Erythroblast (primary cell): Measurements from ENCODE around the gene PCDH15.

ENCODE experiments used
- GATA1 ChIP-seq: IDR thresholded peaks from 2 replicates; pipeline ENCODE4 v1.6.1; 2011; ENCODE audit warnings: low read depth, mild to moderate bottlenecking, control low read depth, low read length, moderate library complexity
- POLR2A ChIP-seq: IDR thresholded peaks from 2 replicates; pipeline ENCODE4 v1.6.1; 2011; ENCODE audit warnings: mild to moderate bottlenecking, low read length

GRCh38 chr10:54742416-54742815, 58.6 kb downstream of the PCDH15 start:
- TF ChIP-seq POLR2A (no peak), GATA1 (no peak)
